HL-60 (cell line): ENCODE data around the gene P2RY4.

Experiments
- DNase-seq, 2 experiments: peaks; one replicate each; pipeline ENCODE4 v3.0.0-alpha.2; 2010 to 2020; ENCODE audit warnings: low read depth in 1 of 2, low spot score in 1 of 2
- H3K27ac ChIP-seq: fragments of 250-450 bp; sonication (Bioruptor Pico); replicated peaks from 2 replicates; pipeline ENCODE4 v1.5.1; 2020; ENCODE audit warnings: mild to moderate bottlenecking, moderate library complexity
- H3K27me3 ChIP-seq: fragments of 250-450 bp; sonication (Bioruptor Pico); 2 replicates; pipeline ENCODE4 v1.5.1; 2021; ENCODE audit warnings: mild to moderate bottlenecking, moderate library complexity; ENCODE audit not compliant: insufficient read depth, poor library complexity, severe bottlenecking
- H3K4me3 ChIP-seq: replicated peaks from 2 replicates; pipeline ENCODE4 v1.5.1; 2011; ENCODE audit warnings: mild to moderate bottlenecking, control low read depth, low read length; ENCODE audit not compliant: insufficient read depth
- GABPA ChIP-seq: IDR thresholded peaks from 2 replicates; pipeline ENCODE4 v1.6.1; 2012; ENCODE audit warnings: low read depth
- POLR2AphosphoS5 ChIP-seq: IDR thresholded peaks from 2 replicates; pipeline ENCODE4 v1.6.1; 2012; ENCODE audit warnings: low read depth
- SPI1 ChIP-seq: IDR thresholded peaks from 2 replicates; pipeline ENCODE4 v1.6.1; 2012; ENCODE audit warnings: low read depth, mild to moderate bottlenecking, borderline replicate concordance
- TF ChIP-seq, protein P1 (sequence below): IDR thresholded peaks from 2 replicates; pipeline ENCODE4 v1.6.1; 2012; ENCODE audit warnings: low read depth; ENCODE audit not compliant: insufficient replicate concordance
- TF ChIP-seq, protein P2 (sequence below): IDR thresholded peaks from one replicate; pipeline ENCODE4 v1.5.1; 2011; ENCODE audit warnings: low read length, control low read depth, inconsistent platforms; ENCODE audit not compliant: insufficient read depth

Gene P2RY4

GRCh38 chrX:70257423-70258288 lies 2.3 kb downstream of the P2RY4 start:
- no peak for DNase-seq
- TF ChIP-seq GABPA (no peak), SPI1 (peak; percentile 19; the same call in 1 of the 2 replicates)
- Histone ChIP-seq H3K27me3 (no peaks in the 10 kb centered on the region), H3K4me3 (no peak overlapping the region), H3K27ac (no peak overlapping the region)

- TF ChIP-seq, protein P1, sequence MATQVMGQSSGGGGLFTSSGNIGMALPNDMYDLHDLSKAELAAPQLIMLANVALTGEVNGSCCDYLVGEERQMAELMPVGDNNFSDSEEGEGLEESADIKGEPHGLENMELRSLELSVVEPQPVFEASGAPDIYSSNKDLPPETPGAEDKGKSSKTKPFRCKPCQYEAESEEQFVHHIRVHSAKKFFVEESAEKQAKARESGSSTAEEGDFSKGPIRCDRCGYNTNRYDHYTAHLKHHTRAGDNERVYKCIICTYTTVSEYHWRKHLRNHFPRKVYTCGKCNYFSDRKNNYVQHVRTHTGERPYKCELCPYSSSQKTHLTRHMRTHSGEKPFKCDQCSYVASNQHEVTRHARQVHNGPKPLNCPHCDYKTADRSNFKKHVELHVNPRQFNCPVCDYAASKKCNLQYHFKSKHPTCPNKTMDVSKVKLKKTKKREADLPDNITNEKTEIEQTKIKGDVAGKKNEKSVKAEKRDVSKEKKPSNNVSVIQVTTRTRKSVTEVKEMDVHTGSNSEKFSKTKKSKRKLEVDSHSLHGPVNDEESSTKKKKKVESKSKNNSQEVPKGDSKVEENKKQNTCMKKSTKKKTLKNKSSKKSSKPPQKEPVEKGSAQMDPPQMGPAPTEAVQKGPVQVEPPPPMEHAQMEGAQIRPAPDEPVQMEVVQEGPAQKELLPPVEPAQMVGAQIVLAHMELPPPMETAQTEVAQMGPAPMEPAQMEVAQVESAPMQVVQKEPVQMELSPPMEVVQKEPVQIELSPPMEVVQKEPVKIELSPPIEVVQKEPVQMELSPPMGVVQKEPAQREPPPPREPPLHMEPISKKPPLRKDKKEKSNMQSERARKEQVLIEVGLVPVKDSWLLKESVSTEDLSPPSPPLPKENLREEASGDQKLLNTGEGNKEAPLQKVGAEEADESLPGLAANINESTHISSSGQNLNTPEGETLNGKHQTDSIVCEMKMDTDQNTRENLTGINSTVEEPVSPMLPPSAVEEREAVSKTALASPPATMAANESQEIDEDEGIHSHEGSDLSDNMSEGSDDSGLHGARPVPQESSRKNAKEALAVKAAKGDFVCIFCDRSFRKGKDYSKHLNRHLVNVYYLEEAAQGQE = no peak
- TF ChIP-seq, protein P2, sequence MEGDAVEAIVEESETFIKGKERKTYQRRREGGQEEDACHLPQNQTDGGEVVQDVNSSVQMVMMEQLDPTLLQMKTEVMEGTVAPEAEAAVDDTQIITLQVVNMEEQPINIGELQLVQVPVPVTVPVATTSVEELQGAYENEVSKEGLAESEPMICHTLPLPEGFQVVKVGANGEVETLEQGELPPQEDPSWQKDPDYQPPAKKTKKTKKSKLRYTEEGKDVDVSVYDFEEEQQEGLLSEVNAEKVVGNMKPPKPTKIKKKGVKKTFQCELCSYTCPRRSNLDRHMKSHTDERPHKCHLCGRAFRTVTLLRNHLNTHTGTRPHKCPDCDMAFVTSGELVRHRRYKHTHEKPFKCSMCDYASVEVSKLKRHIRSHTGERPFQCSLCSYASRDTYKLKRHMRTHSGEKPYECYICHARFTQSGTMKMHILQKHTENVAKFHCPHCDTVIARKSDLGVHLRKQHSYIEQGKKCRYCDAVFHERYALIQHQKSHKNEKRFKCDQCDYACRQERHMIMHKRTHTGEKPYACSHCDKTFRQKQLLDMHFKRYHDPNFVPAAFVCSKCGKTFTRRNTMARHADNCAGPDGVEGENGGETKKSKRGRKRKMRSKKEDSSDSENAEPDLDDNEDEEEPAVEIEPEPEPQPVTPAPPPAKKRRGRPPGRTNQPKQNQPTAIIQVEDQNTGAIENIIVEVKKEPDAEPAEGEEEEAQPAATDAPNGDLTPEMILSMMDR = no peak
- no peak for TF ChIP-seq GABPA
- no peak for TF ChIP-seq POLR2AphosphoS5
- no peak for TF ChIP-seq SPI1
- Histone ChIP-seq H3K4me3 (no peak overlapping the region), H3K27me3 (no peaks in the 10 kb centered on the region), H3K27ac (no peak overlapping the region)
- DNase-seq = no peak
Measured at GRCh38 chrX:70255452-70255851, 4.6 kb downstream of the P2RY4 start.

- TF ChIP-seq, protein P2 = no peak
- TF ChIP-seq POLR2AphosphoS5 = no peak
- TF ChIP-seq SPI1 = no peak
- TF ChIP-seq GABPA = no peak
- TF ChIP-seq, protein P1 = no peak
- no peak overlapping the region for H3K4me3 ChIP-seq
- no peak overlapping the region for H3K27ac ChIP-seq
- no peak for DNase-seq
- no peaks in the 10 kb centered on the region for H3K27me3 ChIP-seq
Measured at GRCh38 chrX:70254909-70255308, 5.1 kb downstream of the P2RY4 start.

GRCh38 chrX:70254063-70254400 lies 6.0 kb downstream of the P2RY4 start:
- no peak for TF ChIP-seq POLR2AphosphoS5
- TF ChIP-seq, protein P2 = no peak
- TF ChIP-seq, protein P1 = no peak
- no peaks in the 10 kb centered on the region for H3K27me3 ChIP-seq
- DNase-seq = no peak
- no peak overlapping the region for H3K27ac ChIP-seq
- no peak overlapping the region for H3K4me3 ChIP-seq
